CD4-positive, alpha-beta T cell treated with Interleukin-17A for 4 hours (primary cell): ENCODE results near the gene RTP5.

Experiments
- DNase-seq: peaks from one replicate; pipeline ENCODE4 v3.0.0-alpha.2; 2020; ENCODE audit warnings: mixed read lengths

RTP5 gene

DNA sequence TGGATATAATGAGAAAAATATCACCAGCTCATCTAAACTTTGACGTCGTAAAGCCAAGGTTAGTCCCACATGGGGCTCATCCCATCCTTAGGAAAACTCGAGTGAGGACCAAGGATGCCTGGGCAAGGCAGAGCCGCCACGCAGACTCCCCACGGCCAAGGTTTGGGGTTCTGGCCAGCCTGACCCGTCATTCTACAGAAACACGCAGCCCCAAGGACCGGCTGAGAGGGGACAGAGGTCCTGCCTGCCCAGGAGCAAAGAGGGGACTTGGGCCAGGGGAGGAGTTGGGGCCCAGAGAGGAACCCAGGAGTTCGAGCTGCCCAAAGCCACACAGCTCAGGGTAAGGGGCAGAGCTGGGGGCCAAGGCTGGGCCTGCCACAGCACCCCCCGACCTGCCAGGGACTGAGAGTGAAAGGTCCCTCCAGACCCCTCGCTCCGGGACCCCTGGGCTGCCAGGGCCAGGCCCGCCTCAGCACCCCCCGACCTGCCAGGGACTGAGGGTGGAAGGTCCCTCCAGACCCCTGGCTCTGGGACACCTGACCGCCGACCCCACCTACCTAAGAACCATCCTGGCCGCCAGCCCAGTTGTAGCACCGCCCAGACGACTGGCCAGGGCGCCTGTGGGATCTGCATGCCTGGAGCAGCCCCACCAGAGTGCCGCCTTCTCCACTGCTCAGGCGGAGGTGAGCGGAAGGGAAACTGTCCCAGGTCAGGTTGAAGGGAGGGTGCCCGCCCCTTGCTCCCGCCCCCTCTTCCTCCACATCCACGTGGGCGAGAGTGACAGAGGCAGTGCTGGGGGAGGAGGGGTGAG, 11.1 kb upstream of the RTP5 start, which contains the start of gene PDCD1:
Gene PDCD1 (minus strand): TSS at position 689 of the 811 bp plus-strand sequence. CDS start 56 bp downstream, at position 633.
- DNase-seq = peak; percentile 76

DNA sequence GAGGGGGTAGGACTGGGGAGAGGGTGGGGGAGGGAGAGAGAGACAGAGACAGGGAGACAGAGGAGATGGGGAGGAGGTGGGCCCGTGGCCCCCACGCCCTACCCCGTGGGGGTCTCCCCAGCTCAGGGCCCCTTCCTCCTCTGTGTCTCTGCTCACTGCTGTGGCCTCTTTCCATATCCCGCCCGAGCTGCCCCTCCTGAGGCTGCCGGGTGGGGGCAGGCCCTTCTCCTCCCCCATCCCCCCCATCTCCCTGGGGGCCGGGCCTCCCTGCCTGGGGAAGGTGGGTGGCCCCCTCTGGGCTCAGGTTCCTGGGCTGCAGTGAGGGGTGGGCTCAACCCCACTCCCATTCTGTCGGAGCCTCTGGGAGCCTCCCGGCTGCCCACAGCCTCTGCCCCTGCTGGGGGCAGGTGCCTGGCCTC, 10.5 kb upstream of the RTP5 start:
- DNase-seq = no peak

DNA sequence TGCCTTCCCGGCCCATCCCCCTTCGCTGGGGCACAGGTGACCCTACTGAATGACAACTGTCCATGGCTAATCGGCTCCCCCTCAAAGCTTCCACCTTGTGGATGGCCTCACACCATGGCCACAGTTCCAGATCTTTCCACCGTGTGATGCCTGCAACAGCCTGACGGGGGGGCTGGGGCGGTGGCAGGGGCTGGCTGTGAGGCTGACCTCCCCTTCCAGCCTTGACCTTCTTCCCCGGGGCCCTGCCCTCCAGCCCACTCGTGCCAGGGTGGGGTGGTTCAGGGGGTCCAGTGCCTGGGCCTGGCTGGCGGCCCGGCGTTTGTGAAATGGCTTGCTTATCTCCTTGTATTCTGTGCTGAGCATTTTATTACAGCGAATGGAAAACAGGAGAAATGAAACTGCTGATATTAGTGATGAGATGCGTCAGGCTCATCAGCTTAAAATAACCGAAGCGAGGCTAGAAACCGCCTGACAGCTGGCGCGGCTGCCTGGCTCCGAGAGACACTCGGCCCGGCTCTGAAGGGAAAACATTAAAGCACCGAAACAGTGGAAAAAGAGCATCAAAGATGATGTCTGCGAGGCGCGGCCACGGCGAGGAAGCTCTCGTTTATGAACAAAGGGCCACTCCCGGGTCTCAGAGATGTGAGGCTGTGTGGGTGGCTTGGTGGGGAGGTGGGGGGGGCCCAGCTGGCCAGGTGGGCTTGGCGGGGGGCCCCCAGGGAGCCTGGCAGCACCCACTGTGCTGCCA, 9.9 kb upstream of the RTP5 start:
- DNase-seq = peak; percentile 50

GRCh38 chr2:241860184-241861078, 9.1 kb upstream of the RTP5 start:
- no peak for DNase-seq

DNA sequence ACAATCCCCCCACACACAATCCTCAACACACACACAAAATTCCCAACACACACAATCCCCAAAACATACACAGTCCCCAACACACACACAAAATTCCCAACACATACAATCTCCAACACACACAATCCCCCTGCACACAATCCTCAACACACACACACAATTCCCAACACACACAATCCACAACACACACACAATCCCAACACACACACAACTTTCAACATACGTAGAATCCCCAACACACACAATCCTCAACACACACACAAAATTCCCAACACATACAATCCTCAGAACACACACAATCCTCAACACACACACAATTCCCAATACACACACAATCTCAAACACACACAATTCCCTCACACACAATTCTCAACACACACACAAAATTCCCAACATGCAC, 8.3 kb upstream of the RTP5 start:
- DNase-seq = no peak

DNA sequence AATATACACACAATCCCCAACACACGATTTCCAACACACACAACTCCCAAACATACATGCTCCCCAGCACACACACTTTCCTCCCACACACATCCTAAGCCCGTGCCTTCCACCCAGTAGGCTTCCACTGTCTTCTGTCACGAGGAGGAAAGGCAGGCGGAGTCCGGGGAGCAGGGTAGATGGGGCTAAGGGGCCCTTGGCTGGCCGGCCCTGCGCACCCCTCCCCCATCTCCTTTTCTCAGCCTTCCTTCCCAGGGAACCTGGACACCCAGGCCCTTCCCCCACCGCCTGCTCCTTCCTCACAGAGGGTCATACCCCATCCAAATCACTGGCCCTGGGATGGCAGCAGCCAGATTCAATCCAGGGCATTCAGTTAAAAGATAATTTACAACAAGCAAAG, 7.4 kb upstream of the RTP5 start:
- DNase-seq = no peak

- no peak for DNase-seq
Measured at GRCh38 chr2:241862775-241863535, 6.6 kb upstream of the RTP5 start.

- DNase-seq = peak; percentile 51
Measured at GRCh38 chr2:241863536-241863954, 6.0 kb upstream of the RTP5 start.

DNA sequence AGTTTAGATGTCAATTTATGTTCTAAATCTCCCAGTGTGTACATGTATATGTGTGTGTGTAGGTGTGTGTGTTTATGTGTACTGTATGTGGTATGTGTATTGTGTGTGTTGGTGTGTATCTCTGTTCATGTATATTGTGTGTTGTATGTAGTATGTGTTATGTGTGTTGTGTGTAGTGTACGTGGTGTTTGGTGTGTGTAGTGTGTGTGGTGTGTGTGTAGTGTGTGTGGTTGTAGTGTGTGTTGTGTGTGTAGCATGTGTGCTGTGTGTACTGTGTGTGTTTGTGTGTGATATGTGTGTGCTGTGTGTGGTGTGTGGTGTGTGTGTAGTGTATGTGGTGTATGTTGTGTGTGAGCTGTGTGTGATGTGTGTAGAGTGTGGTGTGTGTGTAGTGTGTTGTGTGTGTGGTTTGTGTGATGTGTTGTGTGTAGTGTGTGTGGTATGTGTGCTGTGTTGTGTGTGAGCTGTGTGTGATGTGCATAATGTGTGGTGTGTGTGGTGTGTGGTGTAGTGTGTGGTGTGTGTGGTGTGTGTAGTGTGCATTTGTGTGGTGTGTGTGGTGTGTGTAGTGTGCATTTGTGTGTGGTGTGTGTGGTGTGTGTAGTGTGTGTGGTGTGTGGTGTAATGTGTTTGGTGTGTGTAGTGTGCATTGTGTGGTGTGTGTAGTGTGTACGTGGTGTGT, 5.2 kb upstream of the RTP5 start:
- no peak for DNase-seq

- DNase-seq = no peak
Measured at GRCh38 chr2:241864850-241865213, 4.7 kb upstream of the RTP5 start.

- DNase-seq = no peak
Measured at GRCh38 chr2:241865416-241865956, 4.0 kb upstream of the RTP5 start.

DNA sequence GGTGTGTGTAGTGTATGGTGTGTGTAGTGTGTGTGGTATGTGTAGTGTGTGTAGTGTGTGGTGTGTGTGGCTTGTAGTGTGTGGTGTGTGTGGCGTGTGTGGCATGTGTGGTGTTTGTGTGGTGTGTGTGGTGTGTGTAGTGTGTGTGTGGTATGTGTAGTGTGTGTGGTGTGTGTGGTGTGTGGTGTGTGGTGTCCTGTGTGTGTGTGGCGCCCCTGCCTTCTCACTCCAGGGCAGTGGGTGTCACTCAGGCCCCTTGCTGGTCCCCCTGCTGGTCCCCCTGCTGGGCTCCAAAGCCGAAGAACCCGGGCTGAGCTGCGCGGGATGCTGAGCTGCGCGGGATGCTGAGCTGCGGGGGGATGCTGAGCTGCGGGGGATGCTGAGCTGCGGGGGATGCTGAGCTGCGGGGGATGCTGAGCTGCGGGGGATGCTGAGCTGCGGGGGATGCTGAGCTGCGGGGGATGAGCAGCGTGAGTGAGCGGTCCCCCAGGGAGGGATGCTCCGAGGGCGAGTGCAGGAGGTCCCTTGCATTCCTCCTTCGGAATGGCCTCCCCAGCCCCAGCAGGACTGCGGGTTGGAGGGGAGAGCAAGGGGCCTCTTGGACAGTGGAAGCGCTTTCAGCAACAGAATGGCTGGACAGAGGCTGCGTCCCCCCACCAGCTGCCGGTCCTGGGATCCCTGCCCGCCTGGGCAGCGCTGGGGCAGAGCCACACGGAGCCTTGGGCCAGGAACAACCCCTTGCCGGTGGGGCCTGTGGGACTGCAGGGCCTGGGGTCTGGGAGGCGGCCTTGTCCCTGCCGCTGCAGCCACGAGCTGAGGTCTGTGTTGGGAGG, 3.4 kb upstream of the RTP5 start:
- DNase-seq = no peak

GRCh38 chr2:241866790-241867645, 2.5 kb upstream of the RTP5 start:
- no peak for DNase-seq

GRCh38 chr2:241867776-241868420, 1.6 kb upstream of the RTP5 start:
- DNase-seq = peak; percentile 56

DNA sequence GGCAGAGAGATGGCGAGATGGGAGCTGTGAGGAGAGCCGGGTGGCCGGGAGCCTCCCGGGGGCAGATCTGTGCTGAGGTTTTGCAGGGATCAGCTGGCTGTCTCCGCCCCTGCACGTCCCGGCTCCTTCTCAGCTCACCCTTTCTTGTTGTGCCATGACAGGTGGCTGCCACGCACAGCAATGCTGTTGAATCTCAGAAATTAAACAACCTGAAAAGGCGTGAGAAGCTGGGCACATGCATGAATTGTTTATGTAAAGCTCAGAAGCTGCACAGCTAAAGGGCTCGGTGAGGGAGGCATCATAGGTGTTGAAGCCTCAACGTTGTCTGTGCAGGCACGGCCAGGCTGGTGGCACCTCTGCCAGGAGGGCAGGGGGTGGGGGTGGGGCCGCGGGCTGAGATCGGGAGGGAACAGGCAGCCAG, 858 bp upstream of the RTP5 start:
- DNase-seq = peak; percentile 45

- no peak for DNase-seq
Measured at GRCh38 chr2:241870081-241870541, 582 bp downstream of the RTP5 start.

DNA sequence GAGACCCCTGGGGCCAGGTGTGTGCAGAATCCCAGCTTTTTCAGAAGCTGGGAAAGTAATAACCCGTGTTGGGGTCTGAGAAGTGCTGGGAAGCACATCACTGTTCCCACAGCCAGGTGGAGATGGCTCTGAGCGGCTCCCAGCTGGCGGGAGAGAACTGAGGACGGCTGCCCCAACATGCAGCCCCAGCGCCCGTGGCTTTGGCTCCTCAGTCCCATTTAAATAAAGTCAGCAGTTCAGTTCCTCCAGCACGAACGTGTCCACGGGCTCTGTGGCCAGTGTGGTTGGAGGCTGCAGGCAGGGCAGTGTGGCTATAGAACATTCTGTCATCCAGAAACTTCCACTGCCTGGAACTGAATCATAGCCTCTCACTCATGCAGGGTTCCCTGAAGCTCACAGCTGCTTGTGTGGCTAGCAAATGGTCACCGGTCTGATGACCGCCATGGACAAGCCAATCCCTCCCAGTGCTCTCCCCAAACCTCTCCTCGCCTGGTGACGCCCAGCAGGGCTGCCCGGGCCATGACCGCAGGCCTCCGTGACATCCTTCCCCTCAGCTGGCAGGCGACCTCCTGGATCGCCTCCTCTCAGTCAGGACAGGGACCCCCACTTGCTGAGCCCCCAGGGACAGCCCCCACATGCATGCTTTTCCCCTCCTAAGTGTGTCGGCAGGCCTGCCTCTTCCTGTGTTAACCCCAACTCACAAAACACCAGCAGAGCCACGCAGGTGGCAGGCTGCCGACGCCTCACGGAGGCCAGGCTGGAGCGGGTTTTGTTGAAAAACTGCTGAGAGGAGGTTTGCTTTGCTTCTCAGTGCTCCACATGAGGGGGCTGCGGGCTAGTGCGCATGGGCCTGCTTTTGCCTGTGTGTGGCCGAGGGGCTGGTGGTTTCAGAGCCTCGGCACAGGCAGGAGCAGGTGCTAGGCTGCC, 1.3 kb downstream of the RTP5 start:
- peak; percentile 33 for DNase-seq
